Measurements from ENCODE around the gene ITCH.
"Not testable (repeated sequence)": the region's sequence is repeated elsewhere in the genome, so short reads cannot be mapped to it uniquely, and the experiment has no call there.

Gene ITCH

GRCh38 chr20:34427784-34428183, 64.7 kb downstream of the ITCH start:
- DNase-seq (ENCODE audit: extremely low read depth, low read depth) = no peak
- TF ChIP-seq, protein P1, sequence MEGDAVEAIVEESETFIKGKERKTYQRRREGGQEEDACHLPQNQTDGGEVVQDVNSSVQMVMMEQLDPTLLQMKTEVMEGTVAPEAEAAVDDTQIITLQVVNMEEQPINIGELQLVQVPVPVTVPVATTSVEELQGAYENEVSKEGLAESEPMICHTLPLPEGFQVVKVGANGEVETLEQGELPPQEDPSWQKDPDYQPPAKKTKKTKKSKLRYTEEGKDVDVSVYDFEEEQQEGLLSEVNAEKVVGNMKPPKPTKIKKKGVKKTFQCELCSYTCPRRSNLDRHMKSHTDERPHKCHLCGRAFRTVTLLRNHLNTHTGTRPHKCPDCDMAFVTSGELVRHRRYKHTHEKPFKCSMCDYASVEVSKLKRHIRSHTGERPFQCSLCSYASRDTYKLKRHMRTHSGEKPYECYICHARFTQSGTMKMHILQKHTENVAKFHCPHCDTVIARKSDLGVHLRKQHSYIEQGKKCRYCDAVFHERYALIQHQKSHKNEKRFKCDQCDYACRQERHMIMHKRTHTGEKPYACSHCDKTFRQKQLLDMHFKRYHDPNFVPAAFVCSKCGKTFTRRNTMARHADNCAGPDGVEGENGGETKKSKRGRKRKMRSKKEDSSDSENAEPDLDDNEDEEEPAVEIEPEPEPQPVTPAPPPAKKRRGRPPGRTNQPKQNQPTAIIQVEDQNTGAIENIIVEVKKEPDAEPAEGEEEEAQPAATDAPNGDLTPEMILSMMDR (IDR thresholded peaks at IDR 0.05; ENCODE audit: low read depth, low read length) = no peak

DNA sequence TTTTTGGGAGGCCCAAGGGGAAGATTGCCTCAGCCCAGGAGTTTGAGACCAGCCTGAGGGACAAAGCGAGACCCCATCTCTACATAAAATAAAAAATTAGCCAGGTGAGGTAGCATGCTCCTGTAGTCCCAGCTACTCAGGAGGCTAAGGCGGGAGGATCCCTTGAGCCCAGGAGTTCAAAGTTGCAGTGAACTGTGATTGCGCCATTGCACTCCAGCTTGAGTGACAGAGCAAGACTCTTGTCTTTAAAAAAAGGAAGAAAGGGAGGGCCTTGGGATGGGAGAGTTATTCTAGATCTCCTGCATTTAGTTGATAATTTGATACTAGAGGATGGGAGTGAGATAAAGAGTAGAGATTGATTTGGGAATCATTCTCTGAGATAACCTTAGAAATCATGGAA, 68.1 kb downstream of the ITCH start:
- DNase-seq (ENCODE audit: extremely low read depth, low read depth) = no peak
- TF ChIP-seq, protein P1 (IDR thresholded peaks at IDR 0.05; ENCODE audit: low read depth, low read length) = no peak

DNA sequence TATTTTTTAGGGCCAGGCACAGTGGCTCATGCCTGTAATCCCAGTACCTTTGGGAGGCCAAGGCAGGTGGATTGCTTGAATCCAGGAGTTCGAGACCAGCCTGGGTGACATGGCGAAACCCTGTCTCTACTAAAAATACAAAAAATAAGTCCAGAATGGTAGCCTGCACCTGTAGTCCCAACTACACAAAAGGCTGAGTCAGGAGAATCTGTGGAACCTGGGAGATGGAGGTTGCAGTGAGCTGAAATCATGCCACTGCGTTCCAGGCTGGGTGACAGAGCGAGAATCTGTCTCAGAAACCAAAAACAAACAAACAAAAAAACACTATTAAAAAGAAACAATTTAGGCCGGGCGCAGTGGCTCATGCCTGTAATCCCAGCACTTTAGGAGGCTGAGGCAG, 69.6 kb downstream of the ITCH start:
- not testable (repeated sequence) for DNase-seq (ENCODE audit: extremely low read depth, low read depth)

GRCh38 chr20:34433391-34433790, 70.3 kb downstream of the ITCH start:
- TF ChIP-seq, protein P1 (IDR thresholded peaks at IDR 0.05; ENCODE audit: low read depth, low read length) = no peak
- DNase-seq (ENCODE audit: extremely low read depth, low read depth) = no peak

DNA sequence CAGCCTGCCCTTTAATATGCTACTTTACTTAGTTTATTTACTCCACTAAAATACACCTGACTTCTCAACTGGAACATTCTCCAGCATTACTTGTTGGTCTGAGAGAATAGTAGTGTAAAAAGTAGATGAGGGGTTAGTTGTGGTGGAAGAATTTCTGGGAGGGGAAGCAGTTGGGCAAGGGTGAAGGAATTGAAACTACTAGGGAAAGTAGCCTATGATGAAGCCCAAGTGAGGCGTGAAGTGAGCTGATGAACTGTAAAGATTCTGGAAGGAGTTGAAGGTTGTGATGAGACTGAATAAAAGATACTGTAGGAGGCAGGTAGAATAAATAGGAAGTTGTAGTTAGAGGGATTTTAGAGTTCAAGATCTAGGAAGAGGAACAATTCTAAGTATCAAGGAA, 72.5 kb downstream of the ITCH start:
- TF ChIP-seq, protein P1 (IDR thresholded peaks at IDR 0.05; ENCODE audit: low read depth, low read length) = no peak
- no peak for DNase-seq (ENCODE audit: extremely low read depth, low read depth)

DNA sequence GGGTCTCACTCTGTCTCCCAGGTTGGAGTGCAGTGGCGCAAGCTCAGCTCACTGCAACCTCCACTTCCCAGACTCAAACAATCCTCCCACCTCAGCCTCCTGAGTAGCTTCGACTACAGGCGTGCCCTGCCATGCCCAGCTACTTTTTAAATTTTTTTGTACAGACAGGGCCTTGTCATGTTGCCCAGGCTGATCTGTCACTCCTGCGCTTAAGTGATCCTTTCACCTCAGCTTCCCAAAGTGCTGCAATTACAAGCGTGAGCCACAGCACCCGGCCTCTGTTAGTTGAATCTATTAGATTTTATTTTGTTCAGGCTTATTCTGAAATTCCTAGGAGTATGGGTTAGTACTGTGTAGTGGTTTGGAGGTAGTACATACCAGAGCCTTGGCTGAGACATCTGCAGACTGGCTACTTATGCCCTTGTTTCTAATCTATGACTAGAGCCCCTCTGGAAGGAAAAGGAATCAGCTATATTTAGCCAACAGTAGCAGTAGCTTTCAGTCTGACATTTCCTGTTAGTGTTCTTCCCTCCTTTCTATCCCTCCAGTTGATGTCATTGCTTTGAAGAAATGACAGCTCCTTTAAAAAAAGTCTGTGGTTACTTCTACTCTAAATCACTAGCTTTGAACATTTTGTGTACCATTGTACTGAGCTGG, 74.4 kb downstream of the ITCH start:
- no peak for DNase-seq (ENCODE audit: extremely low read depth, low read depth)
- TF ChIP-seq, protein P1 (IDR thresholded peaks at IDR 0.05; ENCODE audit: low read depth, low read length) = no peak

GRCh38 chr20:34439168-34439567, 76.1 kb downstream of the ITCH start:
- TF ChIP-seq, protein P1 (IDR thresholded peaks at IDR 0.05; ENCODE audit: low read depth, low read length) = no peak
- DNase-seq (ENCODE audit: extremely low read depth, low read depth) = no peak

DNA sequence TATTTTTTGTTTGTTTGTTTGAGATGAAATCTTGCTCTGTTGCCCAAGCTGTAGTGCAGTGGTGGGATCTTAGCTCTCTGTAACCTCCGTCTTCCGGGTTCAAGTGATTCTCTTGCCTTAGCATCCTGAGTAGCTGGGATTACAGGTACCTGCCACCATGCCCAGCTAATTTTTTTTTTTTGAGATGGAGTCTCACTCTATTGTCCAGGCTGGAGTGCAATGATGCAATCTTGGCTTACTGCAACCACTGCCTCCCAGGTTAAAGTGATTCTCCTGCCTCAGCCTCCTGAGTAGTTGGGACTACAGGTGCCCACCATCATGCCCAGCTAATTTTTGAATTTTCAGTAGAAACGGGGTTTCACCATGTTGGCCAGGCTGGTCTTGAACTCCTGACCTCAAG, 78.3 kb downstream of the ITCH start:
- DNase-seq (ENCODE audit: extremely low read depth, low read depth) = not testable (repeated sequence)

Measured in AG09319 (cell line).